ENCODE measurements around the gene TBCD. TPM values are rescaled to one million over a fixed set of nuclear protein-coding genes. Genes with fewer than 3 reads are reported as not detected.
"Not testable (repeated sequence)": the region's sequence is repeated elsewhere in the genome, so short reads cannot be mapped to it uniquely, and the experiment has no call there.

The TBCD gene
- total RNA-seq, 2 donors from 2014 or later, result 66.5 to 166 TPM

GRCh38 chr17:82765371-82765770 is 13.5 kb downstream of the TBCD start:
- ATAC-seq (no peak), DNase-seq (ENCODE audit: low spot score) (no peak)
- Mint-ChIP-seq H3K27me3 (no peaks in the 10 kb centered on the region), H3K4me1 (ENCODE audit: low read depth in 2 of 2) (peaks cover 0 to 5% of the 10 kb centered on the region in 2 donors), H3K27ac (no peak overlapping the region), H3K36me3 (peaks cover 12% of the 10 kb centered on the region), H3K9me3 (no peaks in the 10 kb centered on the region), H3K4me3 (no peak overlapping the region)

- DNase-seq (ENCODE audit: low spot score), result no peak
- Mint-ChIP-seq H3K27ac (no peak overlapping the region), H3K9me3 (no peaks in the 10 kb centered on the region), H3K36me3 (peaks cover 12% of the 10 kb centered on the region), H3K4me1 (ENCODE audit: low read depth in 2 of 2) (peaks cover 3 to 9% of the 10 kb centered on the region in 2 donors), H3K27me3 (no peaks in the 10 kb centered on the region), H3K4me3 (no peak overlapping the region)
- ATAC-seq, result no peak
Observed at GRCh38 chr17:82767041-82767754, 15.3 kb downstream of the TBCD start.

- Mint-ChIP-seq H3K9me3 (no peaks in the 10 kb centered on the region), H3K27ac (no peak overlapping the region), H3K4me3 (no peak overlapping the region)
Observed at GRCh38 chr17:82769041-82769440, 17.2 kb downstream of the TBCD start.

GRCh38 chr17:82772026-82772425 is 20.2 kb downstream of the TBCD start:
- no peak for DNase-seq (ENCODE audit: low spot score)
- Mint-ChIP-seq H3K27me3 (no peaks in the 10 kb centered on the region), H3K36me3 (peaks cover 12% of the 10 kb centered on the region), H3K4me1 (ENCODE audit: low read depth in 2 of 2) (peaks cover 5 to 32% of the 10 kb centered on the region in 2 donors), H3K4me3 (no peak overlapping the region), H3K27ac (no peak overlapping the region), H3K9me3 (no peaks in the 10 kb centered on the region)
- ATAC-seq, result peak; percentile 11 to 24

More at GRCh38 chr17:82769041-82769440, 17.2 kb downstream of the TBCD start:
- Mint-ChIP-seq H3K36me3 (peaks cover 12% of the 10 kb centered on the region), H3K27me3 (no peaks in the 10 kb centered on the region), H3K4me1 (ENCODE audit: low read depth in 2 of 2) (peaks cover 5 to 15% of the 10 kb centered on the region in 2 donors)
- ATAC-seq (no peak), DNase-seq (ENCODE audit: low spot score) (no peak)

- H3K4me3 Mint-ChIP-seq, result peak overlapping the region; percentile 65
- ATAC-seq; H3K9me3 Mint-ChIP-seq; H3K27ac Mint-ChIP-seq; DNase-seq (ENCODE audit: low spot score); H3K27me3 Mint-ChIP-seq; H3K36me3 Mint-ChIP-seq: not testable (repeated sequence)
- H3K4me1 Mint-ChIP-seq (ENCODE audit: low read depth in 2 of 2), result peaks cover 5 to 36% of the 10 kb centered on the region in 2 donors
Observed at GRCh38 chr17:82774456-82774855, 22.6 kb downstream of the TBCD start.

- peak overlapping the region; percentile 65 for H3K4me3 Mint-ChIP-seq
- no peaks in the 10 kb centered on the region for H3K9me3 Mint-ChIP-seq
- ATAC-seq, result peak; percentile 71 to 76
- peak; percentile 65 for DNase-seq (ENCODE audit: low spot score)
- no peaks in the 10 kb centered on the region for H3K27me3 Mint-ChIP-seq
- no peaks in the 10 kb centered on the region for H3K36me3 Mint-ChIP-seq
- H3K4me1 Mint-ChIP-seq (ENCODE audit: low read depth in 2 of 2), result peaks cover 5 to 36% of the 10 kb centered on the region in 2 donors
- no peak overlapping the region for H3K27ac Mint-ChIP-seq
Observed at GRCh38 chr17:82775001-82775823, 23.3 kb downstream of the TBCD start.

- H3K36me3 Mint-ChIP-seq, result no peaks in the 10 kb centered on the region
- ATAC-seq (peak; percentile 63 to 65), DNase-seq (ENCODE audit: low spot score) (no peak)
- no peaks in the 10 kb centered on the region for H3K9me3 Mint-ChIP-seq
- H3K27me3 Mint-ChIP-seq, result no peaks in the 10 kb centered on the region
- peak overlapping the region; percentile 22 for H3K4me3 Mint-ChIP-seq
- peaks cover 7 to 38% of the 10 kb centered on the region in 2 donors for H3K4me1 Mint-ChIP-seq (ENCODE audit: low read depth in 2 of 2)
- peak overlapping the region in 1 of 2 donors; percentile 41 for H3K27ac Mint-ChIP-seq
Observed at GRCh38 chr17:82776454-82776853, 24.6 kb downstream of the TBCD start.

GRCh38 chr17:82777778-82778375 is 26.0 kb downstream of the TBCD start:
- not testable (repeated sequence) for DNase-seq (ENCODE audit: low spot score); H3K4me3 Mint-ChIP-seq; H3K36me3 Mint-ChIP-seq; H3K27ac Mint-ChIP-seq; H3K9me3 Mint-ChIP-seq; ATAC-seq; H3K27me3 Mint-ChIP-seq
- peaks cover 15 to 39% of the 10 kb centered on the region in 2 donors for H3K4me1 Mint-ChIP-seq (ENCODE audit: low read depth in 2 of 2)

GRCh38 chr17:82779541-82779940 is 27.7 kb downstream of the TBCD start:
- no peak for DNase-seq (ENCODE audit: low spot score)
- H3K9me3 Mint-ChIP-seq, result no peaks in the 10 kb centered on the region
- no peak overlapping the region for H3K27ac Mint-ChIP-seq
- H3K4me3 Mint-ChIP-seq, result no peak overlapping the region
- H3K27me3 Mint-ChIP-seq, result no peaks in the 10 kb centered on the region
- peaks cover 18 to 41% of the 10 kb centered on the region in 2 donors for H3K4me1 Mint-ChIP-seq (ENCODE audit: low read depth in 2 of 2)
- H3K36me3 Mint-ChIP-seq, result no peaks in the 10 kb centered on the region
- ATAC-seq, result no peak

- Mint-ChIP-seq H3K27me3 (no peaks in the 10 kb centered on the region), H3K36me3 (no peaks in the 10 kb centered on the region), H3K9me3 (no peaks in the 10 kb centered on the region), H3K4me3 (no peak overlapping the region), H3K4me1 (ENCODE audit: low read depth in 2 of 2) (peaks cover 18 to 35% of the 10 kb centered on the region in 2 donors), H3K27ac (no peak overlapping the region)
- ATAC-seq (no peak), DNase-seq (ENCODE audit: low spot score) (no peak)
Observed at GRCh38 chr17:82780195-82780594, 28.3 kb downstream of the TBCD start.

GRCh38 chr17:82780971-82781893 is 29.4 kb downstream of the TBCD start:
- DNase-seq (ENCODE audit: low spot score) (no peak), ATAC-seq (no peak)
- peak overlapping the region; percentile 66 for H3K4me3 Mint-ChIP-seq
- peaks cover 18 to 27% of the 10 kb centered on the region in 2 donors for H3K4me1 Mint-ChIP-seq (ENCODE audit: low read depth in 2 of 2)
- no peak overlapping the region for H3K27ac Mint-ChIP-seq
- H3K36me3 Mint-ChIP-seq, result no peaks in the 10 kb centered on the region
- no peaks in the 10 kb centered on the region for H3K27me3 Mint-ChIP-seq
- H3K9me3 Mint-ChIP-seq, result no peaks in the 10 kb centered on the region

GRCh38 chr17:82781894-82782274 is 30.0 kb downstream of the TBCD start:
- H3K27ac Mint-ChIP-seq, result peak overlapping the region in 1 of 2 donors; percentile 66
- no peaks in the 10 kb centered on the region for H3K36me3 Mint-ChIP-seq
- H3K9me3 Mint-ChIP-seq, result no peaks in the 10 kb centered on the region
- H3K4me1 Mint-ChIP-seq (ENCODE audit: low read depth in 2 of 2), result peaks cover 18 to 23% of the 10 kb centered on the region in 2 donors
- peak; percentile 80 for DNase-seq (ENCODE audit: low spot score)
- H3K4me3 Mint-ChIP-seq, result peak overlapping the region; percentile 66
- ATAC-seq, result peak; percentile 90 to 92
- H3K27me3 Mint-ChIP-seq, result no peaks in the 10 kb centered on the region

- Mint-ChIP-seq H3K9me3 (no peaks in the 10 kb centered on the region), H3K36me3 (no peaks in the 10 kb centered on the region), H3K4me3 (peak overlapping the region; percentile 66), H3K27me3 (no peaks in the 10 kb centered on the region), H3K4me1 (ENCODE audit: low read depth in 2 of 2) (peaks cover 18% of the 10 kb centered on the region in 2 donors), H3K27ac (peak overlapping the region; percentile 66 to 78)
- ATAC-seq, result peak; percentile 67 to 72
- DNase-seq (ENCODE audit: low spot score), result no peak
Observed at GRCh38 chr17:82782657-82783207, 30.9 kb downstream of the TBCD start.

Data from natural killer cell treated with Interleukin-12 subunit alpha and Interleukin-12 subunit beta and Interleukin-15 and Interleukin-18, amount 100 ng/mL, for 72 hours (primary cell).